HuH-7.5 (cell line): Measurements from ENCODE around the gene MFSD1.

Experiments
- DNase-seq: peaks from one replicate; pipeline ENCODE4 v3.0.0; 2011; ENCODE audit warnings: low spot score

MFSD1 gene

GRCh38 chr3:158801696-158802408, at the start of gene MFSD1:
Gene MFSD1, plus strand, starts transcription at chr3:158802054. Its CDS starts 99 bp downstream, at chr3:158802153.
- peak; percentile 70 for DNase-seq

GRCh38 chr3:158753854-158754253, 48.0 kb upstream of the MFSD1 start:
- DNase-seq, result no peak

- no peak for DNase-seq
Measured at GRCh38 chr3:158755421-158755820, 46.4 kb upstream of the MFSD1 start.

- DNase-seq, result no peak
Measured at GRCh38 chr3:158761350-158761749, 40.5 kb upstream of the MFSD1 start.

GRCh38 chr3:158762701-158763100, 39.2 kb upstream of the MFSD1 start:
- no peak for DNase-seq

GRCh38 chr3:158763421-158763820, 38.4 kb upstream of the MFSD1 start:
- no peak for DNase-seq

- no peak for DNase-seq
Measured at GRCh38 chr3:158765518-158766205, 36.2 kb upstream of the MFSD1 start.

- DNase-seq, result no peak
Measured at GRCh38 chr3:158766364-158766763, 35.5 kb upstream of the MFSD1 start.

- no peak for DNase-seq
Measured at GRCh38 chr3:158768361-158768787, 33.5 kb upstream of the MFSD1 start.

GRCh38 chr3:158768881-158769543, 32.8 kb upstream of the MFSD1 start:
- DNase-seq, result no peak

- DNase-seq, result no peak
Measured at GRCh38 chr3:158769549-158769948, 32.3 kb upstream of the MFSD1 start.

GRCh38 chr3:158769952-158770740, 31.7 kb upstream of the MFSD1 start:
- no peak for DNase-seq

- no peak for DNase-seq
Measured at GRCh38 chr3:158770741-158771350, 31.0 kb upstream of the MFSD1 start.

- no peak for DNase-seq
Measured at GRCh38 chr3:158771577-158771976, 30.3 kb upstream of the MFSD1 start.

GRCh38 chr3:158771982-158772381, 29.9 kb upstream of the MFSD1 start:
- DNase-seq, result no peak

GRCh38 chr3:158773166-158773565, 28.7 kb upstream of the MFSD1 start:
- no peak for DNase-seq

- no peak for DNase-seq
Measured at GRCh38 chr3:158773845-158774830, 27.7 kb upstream of the MFSD1 start.

- no peak for DNase-seq
Measured at GRCh38 chr3:158774965-158775364, 26.9 kb upstream of the MFSD1 start.

- DNase-seq, result no peak
Measured at GRCh38 chr3:158775426-158776410, 26.1 kb upstream of the MFSD1 start.
